Panc1 (cell line): ENCODE measurements around the gene RASSF7. TPM values are rescaled to one million over a fixed set of nuclear protein-coding genes. Genes with fewer than 3 reads are reported as not detected.
A peak's percentile ranks its signal among the peaks of the same experiment; 100 is the strongest.

Experiments
- ATAC-seq: fragments of 200-7000 bp; cut with Tn5 transposase; 2 replicates; pipeline ENCODE4 v1.9.1; 2020; ENCODE audit warnings: mild to moderate bottlenecking, moderate library complexity
- BruUV-seq: library from RNA; stranded (reverse); fragments of 400-500 nt; replicated peaks from 2 replicates; lab custom pipeline; 2021; lab: Mats Ljungman, UMichigan
- CTCF ChIA-PET: fragments of 300-600 bp; sonication (Branson Sonifier 250); formaldehyde crosslinking; loops from one replicate; lab custom pipeline; 2022; ENCODE audit warnings: antibody characterized with exemption; lab: Charles Lee
- POLR2A ChIA-PET: fragments of 300-600 bp; sonication (Branson Sonifier 250); formaldehyde crosslinking; loops from one replicate; lab custom pipeline; 2022; ENCODE audit warnings: antibody characterized with exemption; lab: Charles Lee
- DNase-seq: peaks from one replicate; pipeline ENCODE4 v3.0.0-alpha.2; 2010; ENCODE audit warnings: low read depth, low spot score
- H3K27ac ChIP-seq: 2 replicates; pipeline ENCODE4 v1.5.1; 2011; ENCODE audit warnings: mild to moderate bottlenecking, low read length, inconsistent platforms
- H3K27me3 ChIP-seq: fragments of 200-500 bp; sonication (Bioruptor generic); 2 replicates; pipeline ENCODE4 v1.6.0; 2014; ENCODE audit warnings: low read length, inconsistent platforms; ENCODE audit not compliant: control insufficient read depth, insufficient read depth
- H3K36me3 ChIP-seq: fragments of 200-500 bp; sonication (Bioruptor generic); 2 replicates; pipeline ENCODE4 v1.5.1; 2014; ENCODE audit warnings: inconsistent platforms, mild to moderate bottlenecking, low read length, moderate library complexity; ENCODE audit not compliant: control insufficient read depth, insufficient read depth
- H3K4me1 ChIP-seq: 2 replicates; pipeline ENCODE4 v1.5.1; 2011; ENCODE audit warnings: inconsistent platforms, mild to moderate bottlenecking, low read length, moderate library complexity; ENCODE audit not compliant: control insufficient read depth, insufficient read depth
- H3K4me3 ChIP-seq, 2 experiments: 2 replicates each; pipeline ENCODE4 v1.5.1; 2011 to 2012; ENCODE audit warnings: low read depth in 2 of 2, low read length in 2 of 2, mild to moderate bottlenecking in 2 of 2, inconsistent platforms in 1 of 2, moderate library complexity in 1 of 2
- H3K9me3 ChIP-seq: fragments of 200-500 bp; sonication (Bioruptor generic); 2 replicates; pipeline ENCODE4 v1.5.1; 2014; ENCODE audit warnings: low read depth, mild to moderate bottlenecking, inconsistent platforms, low read length, moderate library complexity; ENCODE audit not compliant: control insufficient read depth, insufficient read depth
- POLR2AphosphoS5 ChIP-seq: IDR thresholded peaks from 2 replicates; pipeline ENCODE4 v1.6.1; 2012; ENCODE audit warnings: mild to moderate bottlenecking, low read depth, low read length, moderate library complexity
- SIN3A ChIP-seq: IDR thresholded peaks from 2 replicates; pipeline ENCODE4 v1.6.1; 2012; ENCODE audit warnings: low read depth, mild to moderate bottlenecking, low read length, moderate library complexity, borderline replicate concordance; ENCODE audit not compliant: insufficient read depth
- TCF7L2 ChIP-seq: IDR thresholded peaks from 2 replicates; pipeline ENCODE4 v1.6.1; 2011; ENCODE audit warnings: mild to moderate bottlenecking, low read depth, low read length, inconsistent platforms
- in situ Hi-C: cut with HindIII; loops from 2 replicates; pipeline ENCODE4 v1.10.0; 2016; ENCODE audit warnings: low sequenced_read_pairs, low pct_unique_long_range_greater_than_20kb
- intact Hi-C: fragments of 100-400 bp; cut with micrococcal nuclease; formaldehyde crosslinking; loops from one replicate; pipeline ENCODE4 v1.10.0; 2022; ENCODE audit not compliant: unreplicated experiment
- total RNA-seq: library from RNA; stranded (reverse); gene quantifications from one replicate; pipeline ENCODE4 v1.2.1, GENCODE V29; 2021; ENCODE audit not compliant: unreplicated experiment
- TF ChIP-seq, protein P1 (sequence below): fragments of 450-650 bp; IDR thresholded peaks from 2 replicates; pipeline ENCODE4 v1.5.1; 2017; ENCODE audit warnings: mild to moderate bottlenecking
- TF ChIP-seq, protein P2 (sequence below), 2 experiments: IDR thresholded peaks; 2 replicates each; pipeline ENCODE4 v1.6.1; 2011 to 2012; ENCODE audit warnings: low read depth in 2 of 2, control low read depth in 1 of 2, low read length in 1 of 2, mild to moderate bottlenecking in 1 of 2, moderate library complexity in 1 of 2; ENCODE audit not compliant: insufficient read depth in 1 of 2

RASSF7 gene
- total RNA-seq, 1 experiment from 2014 or later, result 81.8 TPM

DNA sequence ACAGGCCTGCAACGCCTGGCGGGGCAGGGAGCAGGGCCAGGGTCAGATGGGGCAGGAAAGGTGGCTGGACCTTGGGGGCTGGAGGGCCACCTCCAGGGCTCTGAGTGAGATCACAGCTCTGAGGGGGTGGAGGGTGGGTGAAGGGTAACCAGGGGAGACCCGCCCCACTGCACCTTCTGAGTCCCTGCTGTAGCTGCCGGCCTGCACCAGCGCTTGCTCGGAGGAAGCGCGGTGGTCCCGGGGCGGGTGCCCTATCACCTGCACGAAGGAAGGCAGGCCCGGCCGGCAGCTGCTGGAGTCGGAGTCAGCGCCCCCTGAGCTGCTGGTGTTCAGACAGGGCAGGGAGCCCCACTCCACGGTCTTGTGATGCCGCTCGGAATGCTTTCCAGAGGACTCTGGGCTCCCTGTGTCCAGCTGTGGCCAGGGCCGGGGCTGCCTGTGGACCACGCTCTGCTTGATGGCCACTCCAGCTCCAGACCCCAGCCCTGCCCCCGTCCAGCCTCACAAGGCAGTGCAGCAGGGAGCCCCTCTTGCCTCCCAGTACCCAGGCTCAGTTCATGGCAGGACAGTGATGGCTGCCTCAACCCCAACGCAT lies 4.0 kb upstream of the RASSF7 start:
- peaks cover 32% of the 10 kb centered on the region for H3K4me1 ChIP-seq
- ChIA-PET POLR2A (no interaction called here), CTCF (interaction anchor here (0.5 to 0.9 kb wide), 3 partner anchors 8 to 56 kb away, joined by 3 read pairs; no protein-coding TSS in a partner anchor)
- H3K9me3 ChIP-seq, result no peaks in the 10 kb centered on the region
- DNase-seq, result no peak
- in situ Hi-C loops (no loop called here), intact Hi-C loops (loop anchor here (10.0 kb wide), 1 partner anchor 168 kb away; no protein-coding TSS in a partner anchor)
- no peak overlapping the region for H3K27ac ChIP-seq
- BruUV-seq, result no TSS peak
- H3K36me3 ChIP-seq, result no peaks in the 10 kb centered on the region
- H3K27me3 ChIP-seq, result no peaks in the 10 kb centered on the region
- H3K4me3 ChIP-seq, result peak overlapping the region; percentile 34 to 59; a peak in 3 of 4 replicates
- TF ChIP-seq, protein P1, sequence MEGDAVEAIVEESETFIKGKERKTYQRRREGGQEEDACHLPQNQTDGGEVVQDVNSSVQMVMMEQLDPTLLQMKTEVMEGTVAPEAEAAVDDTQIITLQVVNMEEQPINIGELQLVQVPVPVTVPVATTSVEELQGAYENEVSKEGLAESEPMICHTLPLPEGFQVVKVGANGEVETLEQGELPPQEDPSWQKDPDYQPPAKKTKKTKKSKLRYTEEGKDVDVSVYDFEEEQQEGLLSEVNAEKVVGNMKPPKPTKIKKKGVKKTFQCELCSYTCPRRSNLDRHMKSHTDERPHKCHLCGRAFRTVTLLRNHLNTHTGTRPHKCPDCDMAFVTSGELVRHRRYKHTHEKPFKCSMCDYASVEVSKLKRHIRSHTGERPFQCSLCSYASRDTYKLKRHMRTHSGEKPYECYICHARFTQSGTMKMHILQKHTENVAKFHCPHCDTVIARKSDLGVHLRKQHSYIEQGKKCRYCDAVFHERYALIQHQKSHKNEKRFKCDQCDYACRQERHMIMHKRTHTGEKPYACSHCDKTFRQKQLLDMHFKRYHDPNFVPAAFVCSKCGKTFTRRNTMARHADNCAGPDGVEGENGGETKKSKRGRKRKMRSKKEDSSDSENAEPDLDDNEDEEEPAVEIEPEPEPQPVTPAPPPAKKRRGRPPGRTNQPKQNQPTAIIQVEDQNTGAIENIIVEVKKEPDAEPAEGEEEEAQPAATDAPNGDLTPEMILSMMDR, result no peak
- TF ChIP-seq POLR2AphosphoS5 (no peak), TCF7L2 (no peak), SIN3A (no peak)
- TF ChIP-seq, protein P2, sequence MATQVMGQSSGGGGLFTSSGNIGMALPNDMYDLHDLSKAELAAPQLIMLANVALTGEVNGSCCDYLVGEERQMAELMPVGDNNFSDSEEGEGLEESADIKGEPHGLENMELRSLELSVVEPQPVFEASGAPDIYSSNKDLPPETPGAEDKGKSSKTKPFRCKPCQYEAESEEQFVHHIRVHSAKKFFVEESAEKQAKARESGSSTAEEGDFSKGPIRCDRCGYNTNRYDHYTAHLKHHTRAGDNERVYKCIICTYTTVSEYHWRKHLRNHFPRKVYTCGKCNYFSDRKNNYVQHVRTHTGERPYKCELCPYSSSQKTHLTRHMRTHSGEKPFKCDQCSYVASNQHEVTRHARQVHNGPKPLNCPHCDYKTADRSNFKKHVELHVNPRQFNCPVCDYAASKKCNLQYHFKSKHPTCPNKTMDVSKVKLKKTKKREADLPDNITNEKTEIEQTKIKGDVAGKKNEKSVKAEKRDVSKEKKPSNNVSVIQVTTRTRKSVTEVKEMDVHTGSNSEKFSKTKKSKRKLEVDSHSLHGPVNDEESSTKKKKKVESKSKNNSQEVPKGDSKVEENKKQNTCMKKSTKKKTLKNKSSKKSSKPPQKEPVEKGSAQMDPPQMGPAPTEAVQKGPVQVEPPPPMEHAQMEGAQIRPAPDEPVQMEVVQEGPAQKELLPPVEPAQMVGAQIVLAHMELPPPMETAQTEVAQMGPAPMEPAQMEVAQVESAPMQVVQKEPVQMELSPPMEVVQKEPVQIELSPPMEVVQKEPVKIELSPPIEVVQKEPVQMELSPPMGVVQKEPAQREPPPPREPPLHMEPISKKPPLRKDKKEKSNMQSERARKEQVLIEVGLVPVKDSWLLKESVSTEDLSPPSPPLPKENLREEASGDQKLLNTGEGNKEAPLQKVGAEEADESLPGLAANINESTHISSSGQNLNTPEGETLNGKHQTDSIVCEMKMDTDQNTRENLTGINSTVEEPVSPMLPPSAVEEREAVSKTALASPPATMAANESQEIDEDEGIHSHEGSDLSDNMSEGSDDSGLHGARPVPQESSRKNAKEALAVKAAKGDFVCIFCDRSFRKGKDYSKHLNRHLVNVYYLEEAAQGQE (IDR thresholded peaks at IDR 0.05; ENCODE audit: insufficient read depth in 1 of 2, low read depth in 2 of 2, low read length in 1 of 2), result no peak
- ATAC-seq, result no peak

DNA sequence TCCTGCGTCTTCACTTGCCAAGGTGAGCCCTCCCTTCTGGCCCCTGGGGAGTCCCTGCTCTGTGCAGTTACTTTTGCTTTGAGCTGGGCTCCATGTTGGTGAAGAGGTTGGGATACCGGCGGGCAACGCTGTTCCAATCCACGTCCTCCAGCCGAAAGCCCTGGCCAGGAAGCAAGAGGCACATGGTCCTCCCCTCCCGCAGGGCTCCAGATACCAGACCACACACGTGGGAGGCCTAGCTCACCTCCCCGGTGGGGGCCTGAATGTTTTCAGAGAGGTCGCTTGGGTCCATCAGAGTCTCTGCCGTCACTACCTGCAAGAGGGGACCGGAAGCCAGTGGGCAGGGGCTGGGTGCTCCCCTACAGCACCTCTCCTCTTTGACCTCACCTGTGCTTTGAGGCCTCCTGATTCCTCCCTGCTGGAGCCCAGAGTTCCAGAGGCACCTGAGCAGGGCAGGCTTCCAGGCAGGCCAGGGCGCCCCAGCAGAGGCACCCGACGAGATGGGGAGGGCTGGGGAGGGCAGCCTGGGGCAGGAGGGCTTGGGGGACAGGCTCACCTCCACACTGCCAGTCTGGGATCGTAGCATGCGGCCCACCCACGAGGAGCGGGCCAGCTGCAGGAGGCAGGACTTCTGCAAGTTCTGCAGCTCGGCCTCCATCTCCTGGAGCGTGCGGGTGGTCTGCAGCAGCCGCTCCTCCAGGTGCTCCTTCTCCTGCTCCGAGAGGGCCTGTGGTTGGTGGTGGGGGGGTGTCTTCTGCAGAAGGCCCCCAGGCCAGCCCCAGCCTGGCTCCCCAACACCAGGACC lies 3.2 kb upstream of the RASSF7 start:
- ATAC-seq (no peak), DNase-seq (no peak)
- intact Hi-C loops, result loop anchor here (10.0 kb wide), 1 partner anchor 167 kb away; no protein-coding TSS in a partner anchor
- H3K9me3 ChIP-seq, result no peaks in the 10 kb centered on the region
- H3K27ac ChIP-seq, result no peak overlapping the region
- H3K4me1 ChIP-seq, result peaks cover 40% of the 10 kb centered on the region
- BruUV-seq, result TSS peak; percentile 16
- TF ChIP-seq SIN3A (no peak), POLR2AphosphoS5 (no peak), TCF7L2 (no peak)
- TF ChIP-seq, protein P2 (IDR thresholded peaks at IDR 0.05; ENCODE audit: insufficient read depth in 1 of 2, low read depth in 2 of 2, low read length in 1 of 2), result no peak
- TF ChIP-seq, protein P1, result no peak
- in situ Hi-C loops, result no loop called here
- CTCF ChIA-PET, result no interaction called here
- no peak overlapping the region for H3K4me3 ChIP-seq
- no peaks in the 10 kb centered on the region for H3K36me3 ChIP-seq
- no peaks in the 10 kb centered on the region for H3K27me3 ChIP-seq
- POLR2A ChIA-PET, result no interaction called here
